Esophagus squamous epithelium (tissue), 5 donors: ENCODE results near the gene TOMT. TPM values are rescaled to one million over a fixed set of nuclear protein-coding genes. Genes with fewer than 3 reads are reported as not detected.

Experiments used
- DNase-seq: peaks from one replicate; lab custom pipeline; 2025; lab: John Stamatoyannopoulos, UW
- H3K27ac ChIP-seq, 4 donors: fragments of 200-600 bp; sonication (generic); one replicate each; pipeline ENCODE4 v1.5.1; 2016 to 2019; ENCODE audit warnings: mild to moderate bottlenecking in 1 of 4
- H3K27me3 ChIP-seq, 4 donors: fragments of 200-600 bp; sonication (generic); 1 replicate in 3 of 4; 2 replicates in 1 of 4; pipeline versions ENCODE4 v1.5.1 to v1.6.0; 2017 to 2021; ENCODE audit warnings: antibody characterized with exemption in 1 of 4
- H3K36me3 ChIP-seq, 3 donors: fragments of 200-600 bp; sonication (generic); one replicate each; pipeline ENCODE4 v1.5.1; 2016 to 2019
- H3K4me1 ChIP-seq, 3 donors: fragments of 200-600 bp; sonication (generic); one replicate each; pipeline ENCODE4 v1.5.1; 2017 to 2019
- H3K4me3 ChIP-seq, 4 donors: fragments of 200-600 bp; sonication (generic); 1 replicate in 3 of 4; 2 replicates in 1 of 4; pipeline ENCODE4 v1.5.1; 2016 to 2019; ENCODE audit warnings: mild to moderate bottlenecking in 2 of 4, moderate library complexity in 1 of 4
- H3K9me3 ChIP-seq, 3 donors: fragments of 200-600 bp; sonication (generic); one replicate each; pipeline ENCODE4 v1.5.1; 2016 to 2019
- POLR2A ChIP-seq, 4 donors: fragments of 450-650 bp; IDR thresholded peaks; one replicate each; pipeline ENCODE4 v1.6.1; 2017; ENCODE audit warnings: antibody characterized with exemption in 4 of 4, mild to moderate bottlenecking in 4 of 4, moderate library complexity in 3 of 4
- WGBS, 2 donors: methylation state at CpG; one replicate each; pipeline ENCODE4 v1.1.5; 2018; 5-methylcytosine and 5-hydroxymethylcytosine counted together
- intact Hi-C: fragments of 100-400 bp; cut with DNase I; formaldehyde crosslinking; loops from one replicate; pipeline ENCODE4 v1.15.0; 2022
- total RNA-seq, 4 donors: library from RNA; depleted of rRNA; stranded (reverse); fragments of >200 nt; gene quantifications; one replicate each; pipeline ENCODE4 v1.1.0, GENCODE V29; 2016
- TF ChIP-seq, protein P1 (sequence below), 6 experiments: fragments of 450-650 bp in 4 of 6; fragments of 200-600 bp in 2 of 6; sonication (generic) in 2 of 6; IDR thresholded peaks; one replicate each; pipeline ENCODE4 v1.5.1; 2016 to 2019; ENCODE audit warnings: antibody characterized with exemption in 6 of 6, mild to moderate bottlenecking in 4 of 6, moderate library complexity in 4 of 6
- donor health status: DM: yes; HTN: yes; CAD: no.

Gene TOMT
- total RNA-seq, 4 donors from 2014 or later: not detected

DNA sequence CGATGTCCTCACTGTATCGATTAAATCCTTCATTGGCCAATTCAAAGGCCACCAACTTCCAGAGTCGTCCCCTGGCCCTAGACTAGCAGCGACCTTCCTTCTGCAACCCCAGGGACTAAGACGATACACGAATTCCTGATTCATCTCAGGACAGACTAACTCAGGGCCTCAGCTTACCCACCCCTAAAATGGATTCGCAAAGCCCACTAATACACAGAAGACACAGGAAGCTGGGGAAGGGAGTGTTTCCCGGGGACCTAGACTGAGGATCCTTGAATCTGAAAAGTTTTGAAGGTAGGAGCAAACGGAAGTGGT is 3.1 kb upstream of the TOMT start:
- H3K27me3 ChIP-seq: no peaks in the 10 kb centered on the region
- peak overlapping the region; percentile 70 to 92 (median 79) for H3K4me3 ChIP-seq
- no peaks in the 10 kb centered on the region for H3K9me3 ChIP-seq
- no peak for DNase-seq
- peak overlapping the region; percentile 94 to 97 (median 94) for H3K27ac ChIP-seq
- H3K4me1 ChIP-seq: peaks cover 27 to 47% (median 36%) of the 10 kb centered on the region in 3 donors
- intact Hi-C loops: no loop called here
- TF ChIP-seq, protein P1, sequence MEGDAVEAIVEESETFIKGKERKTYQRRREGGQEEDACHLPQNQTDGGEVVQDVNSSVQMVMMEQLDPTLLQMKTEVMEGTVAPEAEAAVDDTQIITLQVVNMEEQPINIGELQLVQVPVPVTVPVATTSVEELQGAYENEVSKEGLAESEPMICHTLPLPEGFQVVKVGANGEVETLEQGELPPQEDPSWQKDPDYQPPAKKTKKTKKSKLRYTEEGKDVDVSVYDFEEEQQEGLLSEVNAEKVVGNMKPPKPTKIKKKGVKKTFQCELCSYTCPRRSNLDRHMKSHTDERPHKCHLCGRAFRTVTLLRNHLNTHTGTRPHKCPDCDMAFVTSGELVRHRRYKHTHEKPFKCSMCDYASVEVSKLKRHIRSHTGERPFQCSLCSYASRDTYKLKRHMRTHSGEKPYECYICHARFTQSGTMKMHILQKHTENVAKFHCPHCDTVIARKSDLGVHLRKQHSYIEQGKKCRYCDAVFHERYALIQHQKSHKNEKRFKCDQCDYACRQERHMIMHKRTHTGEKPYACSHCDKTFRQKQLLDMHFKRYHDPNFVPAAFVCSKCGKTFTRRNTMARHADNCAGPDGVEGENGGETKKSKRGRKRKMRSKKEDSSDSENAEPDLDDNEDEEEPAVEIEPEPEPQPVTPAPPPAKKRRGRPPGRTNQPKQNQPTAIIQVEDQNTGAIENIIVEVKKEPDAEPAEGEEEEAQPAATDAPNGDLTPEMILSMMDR (IDR thresholded peaks at IDR 0.05): no peak
- TF ChIP-seq POLR2A (IDR thresholded peaks at IDR 0.05): no peak
- peaks cover 15 to 37% (median 17%) of the 10 kb centered on the region in 3 donors for H3K36me3 ChIP-seq
- WGBS, 2 donors: 0 to 1% methylated on average over 8 of the region's 9 CpGs

DNA sequence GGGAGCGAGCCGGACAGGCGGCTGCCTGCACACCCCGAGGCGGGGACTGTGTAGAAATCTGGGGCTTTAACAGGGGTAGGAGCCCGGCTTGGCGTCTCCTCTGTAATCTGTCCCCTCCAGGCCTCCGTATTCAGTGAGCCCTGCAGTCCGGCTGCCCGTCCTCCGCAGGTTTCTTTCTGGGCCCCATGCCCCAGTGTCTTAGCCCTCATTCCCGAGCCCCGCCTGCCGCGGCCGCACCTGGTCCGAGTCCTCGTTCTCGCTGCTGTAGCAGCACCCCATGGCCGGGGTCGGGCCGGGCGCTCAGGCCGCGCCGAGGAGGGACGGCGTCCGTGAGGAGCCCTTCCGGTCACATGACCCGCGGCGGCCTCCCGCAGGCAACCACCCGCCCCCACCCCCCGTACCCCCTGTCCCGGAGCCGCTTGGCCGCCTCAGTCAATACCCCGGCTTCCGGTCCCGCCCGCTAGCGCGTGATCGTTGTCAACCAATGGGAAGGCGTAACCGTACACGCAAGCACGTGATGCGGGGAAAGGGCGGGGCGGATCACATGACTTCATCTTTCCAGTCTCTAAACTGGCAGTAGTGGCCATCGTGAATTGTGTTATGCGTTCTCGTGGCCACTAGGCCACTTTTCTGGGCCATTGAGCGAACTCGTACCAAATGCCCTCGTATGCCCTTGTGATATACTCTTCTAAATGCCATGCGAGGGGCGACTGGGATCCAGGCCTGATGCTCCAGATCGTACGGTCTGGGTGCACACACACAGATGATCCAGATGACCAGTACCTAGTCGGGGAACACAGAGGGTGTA is 2.6 kb upstream of the TOMT start, which contains the start of gene LAMTOR1:
TSS of gene LAMTOR1 (minus strand) at position 352 of the 808 bp plus-strand sequence. CDS start at position 279, 73 bp downstream.
- H3K4me1 ChIP-seq: peaks cover 27 to 47% (median 36%) of the 10 kb centered on the region in 3 donors

DNA sequence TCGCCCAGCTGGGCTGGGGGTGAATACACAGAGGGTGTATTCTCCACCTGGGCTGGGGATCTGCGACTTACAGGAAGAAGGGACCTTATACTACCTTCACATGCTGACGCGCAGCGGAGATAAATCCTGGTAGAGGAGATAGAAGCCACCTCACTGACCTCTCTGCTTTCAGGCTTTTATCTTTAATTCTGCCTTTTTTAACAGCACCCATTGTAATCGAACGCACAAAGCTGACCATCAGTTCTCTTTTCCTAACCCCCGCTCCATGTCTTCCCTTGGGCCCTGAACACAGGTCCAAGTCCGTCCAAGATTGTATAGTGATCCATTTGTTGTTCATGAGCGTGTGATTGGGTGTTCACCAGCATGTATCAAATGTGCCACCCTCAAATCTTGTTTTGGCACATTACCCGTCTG is 2.0 kb upstream of the TOMT start:
- H3K36me3 ChIP-seq: peaks cover 4 to 37% (median 6%) of the 10 kb centered on the region in 3 donors

More for the DNA sequence above, 2.6 kb upstream of the TOMT start, which contains the start of gene LAMTOR1:
- DNase-seq: peak; percentile 99
- 6 to 10% methylated on average over 13 to 28 of the region's 64 CpGs for WGBS, 2 donors
- Histone ChIP-seq H3K36me3 (peaks cover 10 to 37% (median 12%) of the 10 kb centered on the region in 3 donors), H3K27me3 (no peaks in the 10 kb centered on the region), H3K27ac (peak within 1 kb of the TSS; percentile 94 to 97 (median 94)), H3K4me3 (peak within 1 kb of the TSS; percentile 70 to 92 (median 79)), H3K9me3 (no peaks in the 10 kb centered on the region)
- peak in 3 of 4 donors; percentile 16 to 86 (median 70) for TF ChIP-seq POLR2A (IDR thresholded peaks at IDR 0.05)
- TF ChIP-seq, protein P1 (IDR thresholded peaks at IDR 0.05): peak in 5 of 6 experiments; percentile 13 to 70 (median 53)
- intact Hi-C loops: no loop called here

DNA sequence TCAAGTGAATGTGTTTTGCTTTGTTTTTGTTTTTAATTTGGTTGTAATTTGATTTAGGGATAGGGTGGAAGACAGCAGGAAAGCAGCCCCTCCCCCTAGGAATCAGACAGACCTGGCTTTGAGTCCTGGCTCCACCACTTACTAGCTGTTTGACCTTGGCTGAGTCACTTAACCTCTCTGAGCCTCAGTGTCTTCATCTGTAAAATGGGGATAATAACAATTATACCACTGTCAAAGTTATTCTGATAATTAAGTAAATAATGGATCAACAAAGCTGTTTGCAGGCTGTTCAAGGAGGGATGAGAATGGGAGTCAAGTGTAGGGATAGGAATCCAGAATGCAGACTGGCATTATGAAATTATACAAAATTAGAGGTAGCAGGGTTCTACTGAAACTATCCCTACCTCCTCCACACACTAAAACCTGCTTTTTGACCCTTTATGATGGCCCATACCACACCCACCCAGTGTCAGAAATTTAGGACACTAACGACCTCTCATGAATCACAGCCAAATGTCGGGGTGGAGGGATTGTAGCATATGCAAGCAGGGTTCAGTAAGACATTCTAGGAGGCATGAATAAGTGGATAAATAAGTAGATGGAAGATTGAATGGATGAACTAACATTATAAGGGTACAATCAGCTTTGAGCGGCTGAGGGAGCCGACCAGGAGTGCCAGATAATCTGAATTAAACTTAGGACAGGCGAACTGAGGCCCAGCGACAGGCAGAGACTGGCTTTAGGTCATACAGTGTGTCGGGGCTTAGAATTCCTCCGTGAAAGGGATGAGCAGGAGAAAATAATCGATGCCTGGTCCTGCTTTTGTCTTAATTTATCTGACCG is 5.8 kb downstream of the TOMT start:
- Histone ChIP-seq H3K4me3 (peak overlapping the region; percentile 47 to 79 (median 72)), H3K9me3 (no peaks in the 10 kb centered on the region), H3K27ac (peak overlapping the region; percentile 89 to 99 (median 98)), H3K27me3 (no peaks in the 10 kb centered on the region), H3K36me3 (peaks cover 0 to 37% (median 0%) of the 10 kb centered on the region in 3 donors), H3K4me1 (peaks cover 0 to 21% (median 8%) of the 10 kb centered on the region in 3 donors)
- DNase-seq: no peak
- intact Hi-C loops: no loop called here
- 1 to 2% methylated on average over 9 to 10 of the region's 10 CpGs for WGBS, 2 donors
- no peak for TF ChIP-seq POLR2A (IDR thresholded peaks at IDR 0.05)
- TF ChIP-seq, protein P1 (IDR thresholded peaks at IDR 0.05): no peak

More for the DNA sequence above, 2.0 kb upstream of the TOMT start:
- Histone ChIP-seq H3K9me3 (no peaks in the 10 kb centered on the region), H3K27ac (peak overlapping the region; percentile 94 to 97 (median 94)), H3K4me3 (peak overlapping the region; percentile 70 to 92 (median 79)), H3K4me1 (peaks cover 27 to 47% (median 36%) of the 10 kb centered on the region in 3 donors), H3K27me3 (no peaks in the 10 kb centered on the region)
- no peak for DNase-seq
- intact Hi-C loops: no loop called here
- TF ChIP-seq, protein P1 (IDR thresholded peaks at IDR 0.05): peak in 1 of 6 experiments; percentile 2
- TF ChIP-seq POLR2A (IDR thresholded peaks at IDR 0.05): no peak
- 80 to 82% methylated on average over 11 of the region's 11 CpGs for whole genome bisulfite sequencing, 2 donors
